GM12892 (cell line): Measurements from ENCODE around the gene CYP1B1.
"Not testable (repeated sequence)": the region's sequence is repeated elsewhere in the genome, so short reads cannot be mapped to it uniquely, and the experiment has no call there.

ENCODE experiments used
- POLR2A ChIP-seq: IDR thresholded peaks from 2 replicates; pipeline ENCODE4 v1.6.1; 2011; ENCODE audit warnings: low read depth, low read length, control low read depth
- POLR2AphosphoS5 ChIP-seq: IDR thresholded peaks from 2 replicates; pipeline ENCODE4 v1.6.1; 2011; ENCODE audit warnings: low read depth, low read length, control low read depth
- TAF1 ChIP-seq: IDR thresholded peaks from 2 replicates; pipeline ENCODE4 v1.6.1; 2011; ENCODE audit warnings: low read depth, mild to moderate bottlenecking, control low read depth, low read length, borderline replicate concordance

GRCh38 chr2:38082727-38083126 lies 6.8 kb upstream of the CYP1B1 start:
- not testable (repeated sequence) for TF ChIP-seq POLR2A, TAF1, POLR2AphosphoS5
